NOMO-1 treated with dmso at 0.1 percent for 144 hours (cell line): ENCODE data around the gene SMAP1.

Experiments used
- DNase-seq: peaks from one replicate; lab custom pipeline; 2025; ENCODE audit not compliant: unreplicated experiment; lab: John Stamatoyannopoulos, UW

Gene SMAP1

DNA sequence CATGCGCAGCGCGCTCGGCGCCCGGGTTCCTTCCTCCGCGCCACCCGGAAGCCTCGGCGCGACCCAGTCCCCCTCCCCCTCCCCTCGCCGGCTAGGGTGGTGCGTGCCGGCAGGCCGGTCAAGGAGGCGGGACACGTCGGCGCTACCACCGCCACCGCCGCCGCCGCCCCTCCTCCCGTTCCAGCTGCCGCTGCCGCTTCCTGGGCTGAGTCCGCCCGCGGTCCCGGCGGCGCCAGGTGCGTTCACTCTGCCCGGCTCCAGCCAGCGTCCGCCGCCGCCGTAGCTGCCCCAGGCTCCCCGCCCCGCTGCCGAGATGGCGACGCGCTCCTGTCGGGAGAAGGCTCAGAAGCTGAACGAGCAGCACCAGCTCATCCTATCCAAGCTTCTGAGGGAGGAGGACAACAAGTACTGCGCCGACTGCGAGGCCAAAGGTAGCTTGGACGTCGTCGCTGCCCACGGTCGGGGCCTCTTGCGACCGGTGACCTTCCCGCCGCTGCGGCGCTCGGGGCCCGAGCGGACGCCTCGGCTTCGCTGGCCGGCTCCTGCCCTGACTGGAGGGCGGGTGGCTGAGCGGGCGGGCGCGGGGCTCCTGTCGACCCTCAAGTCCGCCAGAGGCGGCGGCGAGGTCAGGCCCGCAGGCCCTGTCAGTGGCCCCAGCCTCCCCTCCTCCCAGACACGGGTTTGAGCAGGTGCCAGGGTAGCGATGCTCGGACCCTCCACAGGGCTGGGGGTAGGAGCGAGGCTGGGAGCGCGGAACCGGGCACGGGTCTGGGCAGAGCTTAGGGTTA, at the start of gene SMAP1:
SMAP1 (plus strand) TSS at position 173 of the 788 bp plus-strand sequence; CDS start at position 314, 141 bp downstream.
- peak; percentile 87 for DNase-seq

DNA sequence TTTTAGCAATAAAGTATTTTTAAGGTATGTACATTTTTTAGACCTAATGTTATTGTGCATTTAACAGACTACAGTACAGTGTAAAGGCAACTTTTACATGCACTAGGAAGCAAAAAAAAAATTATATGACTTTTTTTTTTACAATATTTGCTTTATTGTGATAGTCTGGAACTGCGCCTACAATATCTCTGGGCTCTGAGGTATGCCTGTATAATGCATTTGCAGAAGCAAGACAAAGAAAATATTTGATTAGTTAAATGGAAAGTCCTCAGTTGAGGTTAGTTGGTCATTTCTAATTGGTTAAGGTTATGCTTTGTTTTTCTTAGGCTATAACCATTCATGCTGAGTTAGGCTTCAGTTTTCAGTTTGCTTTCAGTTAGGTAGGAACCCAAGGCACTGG, 46.9 kb upstream of the SMAP1 start:
- DNase-seq = no peak

- no peak for DNase-seq
Measured at GRCh38 chr6:70622461-70622860, 45.2 kb upstream of the SMAP1 start.

- no peak for DNase-seq
Measured at GRCh38 chr6:70625436-70625835, 42.2 kb upstream of the SMAP1 start.

GRCh38 chr6:70627500-70628254, 40.0 kb upstream of the SMAP1 start:
- no peak for DNase-seq

- DNase-seq = no peak
Measured at GRCh38 chr6:70629929-70630328, 37.8 kb upstream of the SMAP1 start.

DNA sequence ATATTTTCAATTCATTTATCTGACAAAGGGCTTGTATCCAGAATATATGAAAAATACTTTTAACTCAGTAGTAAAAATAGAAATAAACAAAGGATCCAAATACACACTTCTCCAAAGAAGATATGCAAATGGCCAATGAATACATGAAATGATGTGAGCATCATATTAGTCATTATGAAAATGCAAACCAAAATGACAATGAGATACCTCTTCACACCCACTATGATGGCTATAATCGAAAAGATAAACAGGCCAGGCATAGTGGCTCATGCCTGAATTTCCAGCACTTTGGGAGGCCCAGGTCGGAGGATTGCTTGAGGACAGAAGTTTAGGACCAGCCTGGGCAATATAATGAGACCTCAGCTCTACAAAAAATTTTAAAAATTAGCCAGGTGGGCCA, 33.8 kb upstream of the SMAP1 start:
- no peak for DNase-seq

DNA sequence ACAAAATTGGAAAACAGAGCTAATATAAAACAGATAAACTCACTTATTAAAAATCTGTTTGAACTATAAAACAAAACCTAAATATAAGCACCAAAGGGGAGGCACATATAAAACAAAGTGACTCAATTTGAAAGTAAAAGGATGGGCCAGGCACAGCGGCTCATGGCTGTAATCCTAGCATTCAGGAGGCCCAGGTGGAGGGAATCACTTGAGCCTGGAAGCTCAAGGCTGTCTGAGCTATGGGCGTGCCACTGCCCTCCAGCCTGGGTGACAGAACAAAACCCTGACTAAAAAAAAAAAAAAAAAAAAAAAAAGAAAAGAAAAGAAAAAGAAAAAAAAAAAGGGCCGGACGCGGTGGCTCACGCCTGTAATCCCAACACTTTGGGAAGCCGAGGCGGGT, 31.1 kb upstream of the SMAP1 start:
- DNase-seq = no peak

- no peak for DNase-seq
Measured at GRCh38 chr6:70638468-70638867, 29.2 kb upstream of the SMAP1 start.

GRCh38 chr6:70651326-70651905, 16.3 kb upstream of the SMAP1 start:
- no peak for DNase-seq

GRCh38 chr6:70652216-70652615, 15.5 kb upstream of the SMAP1 start:
- DNase-seq = no peak

- DNase-seq = no peak
Measured at GRCh38 chr6:70657706-70658105, 10.0 kb upstream of the SMAP1 start.

DNA sequence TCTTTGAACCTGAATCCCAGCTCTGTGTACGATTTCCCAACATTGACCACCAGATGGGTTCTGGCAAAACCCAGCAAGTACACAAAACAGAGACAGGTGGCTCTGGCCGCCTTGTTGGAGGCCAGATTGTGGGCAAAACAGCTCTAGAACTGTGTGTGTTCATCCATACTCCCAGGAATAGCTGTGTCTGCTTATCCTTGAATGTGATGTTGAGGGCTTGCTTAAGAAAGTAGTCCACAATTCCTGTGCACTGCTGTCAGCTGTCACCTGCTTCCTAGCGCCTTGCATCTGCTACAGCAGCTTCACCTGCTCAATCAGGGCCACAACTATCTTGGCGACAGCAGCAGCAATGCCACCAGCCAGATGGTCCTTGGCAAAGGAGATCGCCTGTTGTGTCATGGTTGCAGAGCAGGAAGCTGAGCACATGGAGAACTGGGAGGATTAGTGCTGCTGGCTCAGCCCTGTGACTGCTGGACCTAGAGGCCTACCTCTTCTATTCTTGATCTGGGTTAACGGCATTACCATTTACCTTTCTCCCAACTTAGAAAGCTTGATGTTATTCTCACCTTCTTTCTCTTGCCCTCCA, 3.7 kb upstream of the SMAP1 start:
- DNase-seq = no peak

DNA sequence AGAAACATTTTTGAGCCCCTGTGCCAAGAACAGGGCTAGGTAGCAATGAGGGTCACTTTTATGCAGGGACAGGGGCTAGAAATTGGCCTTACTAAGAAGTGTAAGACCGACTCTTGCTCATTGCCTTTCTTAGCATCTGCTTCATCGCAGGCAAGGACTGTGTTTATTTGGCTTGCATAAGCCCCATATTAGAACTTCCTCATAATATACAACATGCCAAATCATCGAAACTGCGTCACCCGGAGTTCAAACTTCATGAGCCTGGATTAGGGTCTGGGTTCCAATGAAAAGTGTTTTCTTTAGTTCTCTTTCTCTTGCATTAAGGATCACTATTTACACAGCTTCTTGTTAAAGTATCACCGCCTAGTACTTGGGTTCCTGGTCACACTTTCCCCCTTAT, 977 bp upstream of the SMAP1 start:
- DNase-seq = peak; percentile 53

DNA sequence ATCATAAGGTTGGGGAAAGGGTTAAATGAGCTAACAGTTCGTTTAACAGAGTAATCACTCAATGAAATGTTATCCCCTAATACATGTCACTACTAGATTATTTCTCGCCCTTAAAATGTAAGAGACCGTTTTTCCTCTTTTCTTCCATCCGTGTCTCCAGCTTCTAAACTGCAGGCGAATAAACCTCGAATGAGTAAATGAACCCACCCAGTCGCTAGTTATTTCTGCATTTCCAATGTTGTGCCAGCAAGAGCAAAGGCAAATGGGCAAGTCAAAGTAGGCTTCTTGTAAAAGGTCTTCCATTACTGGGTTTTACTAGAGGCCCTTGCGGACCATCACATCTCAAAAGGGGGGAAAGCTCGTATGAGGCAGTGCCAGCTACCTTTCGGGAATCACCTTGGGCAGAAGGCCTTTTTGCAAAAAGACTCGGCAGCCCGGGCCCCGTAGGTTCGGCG, 400 bp upstream of the SMAP1 start:
- DNase-seq = peak; percentile 72

- no peak for DNase-seq
Measured at GRCh38 chr6:70668499-70668812, 773 bp downstream of the SMAP1 start.

- no peak for DNase-seq
Measured at GRCh38 chr6:70669133-70669532, 1.4 kb downstream of the SMAP1 start.

DNA sequence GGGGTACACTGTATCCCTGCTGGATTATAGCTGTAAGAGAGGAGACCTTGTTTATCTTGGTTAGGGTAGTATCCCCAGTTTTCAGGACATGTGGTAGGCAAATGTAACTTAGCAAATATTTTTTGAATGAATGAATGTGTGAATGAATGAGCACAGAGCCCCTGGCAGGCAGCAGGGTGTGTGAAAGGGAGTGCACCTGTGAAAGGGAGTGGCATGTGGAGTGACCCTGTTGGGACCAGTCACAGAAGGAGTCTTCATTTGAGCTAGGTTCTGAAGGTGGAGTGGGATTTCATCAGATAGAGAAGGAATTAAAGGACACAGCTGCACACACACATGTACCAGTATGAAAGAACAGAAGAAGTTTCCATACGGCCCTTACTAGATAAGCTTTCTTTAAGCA, 4.9 kb downstream of the SMAP1 start:
- no peak for DNase-seq

DNA sequence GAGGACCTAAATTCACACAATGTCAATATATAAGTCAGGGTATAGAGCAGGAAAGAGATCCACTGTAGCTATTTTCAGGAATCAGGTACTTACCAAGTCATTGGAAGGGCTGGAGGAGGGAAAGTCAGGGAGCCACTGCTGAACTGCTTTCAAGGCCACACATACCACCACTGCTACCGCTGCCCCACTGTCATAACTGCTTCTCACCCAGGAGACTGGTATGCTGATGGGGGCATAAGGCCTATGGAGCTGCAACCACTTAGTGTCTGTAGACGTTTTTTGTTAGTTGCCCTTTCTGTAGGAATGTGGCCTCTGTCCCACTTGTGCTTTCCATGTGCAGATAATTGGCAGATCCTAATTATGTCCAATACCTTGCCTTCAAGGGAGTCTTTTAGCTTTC, 5.4 kb downstream of the SMAP1 start:
- DNase-seq = no peak

DNA sequence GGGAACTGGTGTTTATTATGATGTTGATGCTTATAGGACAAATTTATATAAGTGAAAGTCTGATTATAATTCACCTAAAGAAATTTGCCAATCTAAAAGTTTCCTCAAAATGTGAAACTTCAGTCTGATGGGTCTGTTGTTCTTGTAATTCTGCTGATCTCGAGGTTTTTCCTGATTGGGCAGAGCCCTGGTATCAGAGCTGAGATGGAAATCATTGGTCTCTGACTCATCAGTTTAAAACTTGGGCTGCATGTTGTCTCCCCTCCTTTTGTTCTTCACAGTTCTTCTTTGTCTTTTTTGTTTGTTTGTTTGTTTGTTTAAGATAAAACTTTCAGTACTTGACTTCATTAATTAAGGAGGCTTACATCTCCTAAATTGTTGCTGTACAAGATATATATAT, 5.9 kb downstream of the SMAP1 start:
- no peak for DNase-seq

GRCh38 chr6:70675822-70676221, 8.1 kb downstream of the SMAP1 start:
- DNase-seq = no peak

GRCh38 chr6:70676821-70677220, 9.1 kb downstream of the SMAP1 start:
- DNase-seq = no peak
